GM19023 (cell line): ENCODE data around the gene SLC25A11.
A peak's percentile ranks its signal among the peaks of the same experiment; 100 is the strongest.

ENCODE experiments used
- ATAC-seq: cut with Tn5 transposase; IDR thresholded peaks from one replicate; pipeline ENCODE4 v1.9.1; 2021; ENCODE audit warnings: mild to moderate bottlenecking, moderate library complexity; ENCODE audit not compliant: unreplicated experiment

SLC25A11 gene

GRCh38 chr17:4966844-4967538, 27.1 kb upstream of the SLC25A11 start:
- ATAC-seq, result peak; percentile 82

GRCh38 chr17:4965311-4965986, 25.6 kb upstream of the SLC25A11 start:
- no peak for ATAC-seq

- no peak for ATAC-seq
Measured at GRCh38 chr17:4960279-4960922, 20.6 kb upstream of the SLC25A11 start.

GRCh38 chr17:4959261-4959965, 19.6 kb upstream of the SLC25A11 start:
- ATAC-seq, result no peak

- ATAC-seq, result no peak
Measured at GRCh38 chr17:4958102-4958501, 18.3 kb upstream of the SLC25A11 start.

- ATAC-seq, result no peak
Measured at GRCh38 chr17:4956493-4957061, 16.7 kb upstream of the SLC25A11 start.

GRCh38 chr17:4955091-4955490, 15.2 kb upstream of the SLC25A11 start:
- no peak for ATAC-seq

GRCh38 chr17:4953451-4953961, 13.7 kb upstream of the SLC25A11 start:
- no peak for ATAC-seq

GRCh38 chr17:4951486-4951885, 11.6 kb upstream of the SLC25A11 start:
- no peak for ATAC-seq

- ATAC-seq, result no peak
Measured at GRCh38 chr17:4950746-4951204, 10.9 kb upstream of the SLC25A11 start, which contains the start of gene ENO3. Gene ENO3, plus strand, starts transcription at chr17:4951119. Its CDS starts 711 bp downstream, at chr17:4951830.

GRCh38 chr17:4950075-4950745, 10.4 kb upstream of the SLC25A11 start:
- ATAC-seq, result peak; percentile 2

GRCh38 chr17:4949321-4950074, 9.7 kb upstream of the SLC25A11 start:
- peak; percentile 36 for ATAC-seq

GRCh38 chr17:4948931-4949320, 9.1 kb upstream of the SLC25A11 start:
- peak; percentile 33 for ATAC-seq

GRCh38 chr17:4948166-4948930, 8.5 kb upstream of the SLC25A11 start, which contains the start of gene PFN1:
Gene PFN1, minus strand, starts transcription at chr17:4948530. Its CDS starts 136 bp downstream, at chr17:4948394.
- ATAC-seq, result no peak

- ATAC-seq, result no peak
Measured at GRCh38 chr17:4947411-4948165, 7.7 kb upstream of the SLC25A11 start.

- no peak for ATAC-seq
Measured at GRCh38 chr17:4947010-4947410, 7.2 kb upstream of the SLC25A11 start.

- no peak for ATAC-seq
Measured at GRCh38 chr17:4946312-4946976, 6.6 kb upstream of the SLC25A11 start.
